ENCODE measurements around the gene BAZ1A. TPM values are rescaled to one million over a fixed set of nuclear protein-coding genes. Genes with fewer than 3 reads are reported as not detected.

BAZ1A gene
- 10 to 100 TPM in 5 of 6 experiments, 1 to 10 TPM in 1; 6.6 to 19.4 (median 14.3) TPM for total RNA-seq
- long read RNA-seq, result 0 reads

DNA sequence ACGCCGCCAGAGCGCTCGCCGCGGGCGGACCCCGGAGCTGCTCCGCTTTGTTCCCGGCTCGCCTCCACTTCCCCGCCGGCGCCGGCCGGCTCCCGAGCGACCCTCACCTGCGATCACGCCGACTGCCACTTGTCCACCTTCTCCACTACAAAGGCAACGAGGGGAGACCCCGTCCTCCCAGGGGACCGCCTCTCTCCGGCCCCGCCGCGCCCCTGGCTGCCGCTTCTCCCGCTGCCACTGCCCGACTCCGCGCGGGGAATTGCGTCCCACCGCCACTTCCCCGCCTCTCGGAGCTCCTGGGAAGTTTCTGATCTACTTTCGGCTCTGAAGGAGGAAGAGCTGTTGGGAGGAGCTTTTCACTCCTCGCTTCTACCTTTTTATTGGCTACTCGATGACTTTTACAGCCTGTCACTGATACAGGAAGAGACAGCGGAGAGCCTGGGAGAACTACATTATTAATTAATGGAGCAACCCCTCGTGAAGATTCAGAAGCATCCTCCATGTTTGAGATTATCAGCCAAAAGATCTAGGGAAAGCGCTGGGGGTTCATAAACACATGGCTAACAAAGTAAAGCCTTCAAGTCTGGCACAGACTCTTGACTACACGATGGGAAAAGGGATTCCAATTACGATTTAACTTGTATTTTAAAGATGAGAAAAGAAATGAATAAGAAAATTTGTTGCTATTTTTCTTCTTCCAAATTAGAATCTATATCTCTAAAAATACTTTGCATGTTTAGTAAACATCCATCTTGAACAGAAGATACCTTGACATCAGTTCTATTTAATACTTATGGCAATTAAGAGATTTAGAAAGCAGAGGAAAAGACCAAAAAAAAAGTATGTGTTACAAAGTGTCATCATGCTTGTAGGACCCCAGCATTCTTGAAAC, at the start of gene BAZ1A:
BAZ1A (minus strand) TSS at position 330 of the 892 bp plus-strand sequence. CDS start 756 bp downstream, outside the sequence.
- ATAC-seq, result peak; percentile 66 to 82 (median 78)
- WGBS (ENCODE audit: insufficient coverage, low coverage, low lambda C conversion rate, missing lambda C conversion rate), result under 1% methylated on average over 16 of the region's 46 CpGs

GRCh38 chr14:34920339-34920738, 45.2 kb upstream of the BAZ1A start:
- ATAC-seq, result no peak
- H3K27ac ChIP-seq, result no peak overlapping the region
- no peaks in the 10 kb centered on the region for H3K4me1 ChIP-seq
- no peak overlapping the region for H3K4me3 ChIP-seq
- H3K9me3 ChIP-seq, result no peaks in the 10 kb centered on the region
- WGBS (ENCODE audit: insufficient coverage, low coverage, low lambda C conversion rate, missing lambda C conversion rate), result 67% methylated on average over 6 of the region's 6 CpGs
- intact Hi-C loops (cut with DNase I), result no loop called here
- TF ChIP-seq CTCF (IDR thresholded peaks at IDR 0.05), result no peak
- no peak for TF ChIP-seq POLR2A (IDR thresholded peaks at IDR 0.05)
- H3K36me3 ChIP-seq, result no peaks in the 10 kb centered on the region
- no peak for DNase-seq
- H3K27me3 ChIP-seq, result no peaks in the 10 kb centered on the region

More for the DNA sequence above, at the start of gene BAZ1A:
- TF ChIP-seq POLR2A (IDR thresholded peaks at IDR 0.05) (peak; percentile 93), CTCF (IDR thresholded peaks at IDR 0.05) (peak in 3 of 4 donors; percentile 11 to 19 (median 13))
- Histone ChIP-seq H3K27me3 (no peaks in the 10 kb centered on the region), H3K36me3 (no peaks in the 10 kb centered on the region), H3K9me3 (no peaks in the 10 kb centered on the region), H3K4me1 (peaks cover 0 to 22% (median under 1%) of the 10 kb centered on the region in 4 donors), H3K4me3 (peak within 1 kb of the TSS; percentile 84 to 89 (median 87)), H3K27ac (peak within 1 kb of the TSS; percentile 96 to 99 (median 97))
- intact Hi-C loops (cut with DNase I), result no loop called here
- peak; percentile 74 to 78 (median 77) for DNase-seq

DNA sequence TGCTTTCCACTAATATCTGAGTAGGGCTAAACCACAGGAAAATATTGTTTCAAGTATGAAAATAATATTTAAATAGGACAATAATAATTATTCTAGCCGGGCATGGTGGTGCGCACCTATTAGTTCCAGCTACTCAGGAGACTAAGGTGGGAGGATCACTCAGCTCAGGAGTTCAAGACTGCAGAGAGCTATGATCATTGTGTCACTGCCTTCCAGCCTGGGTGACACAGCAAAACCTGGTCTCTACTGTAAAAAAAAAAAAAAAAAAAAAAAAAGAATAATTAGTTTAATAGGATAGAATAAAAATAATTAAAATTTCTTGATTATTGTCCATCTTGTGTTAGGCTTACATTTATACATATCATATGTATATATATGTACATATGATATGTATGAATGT, 38.5 kb upstream of the BAZ1A start:
- no peaks in the 10 kb centered on the region for H3K36me3 ChIP-seq
- H3K27me3 ChIP-seq, result no peaks in the 10 kb centered on the region
- no peak overlapping the region for H3K4me3 ChIP-seq
- DNase-seq (no peak), ATAC-seq (no peak)
- no peak overlapping the region for H3K27ac ChIP-seq
- H3K4me1 ChIP-seq, result no peaks in the 10 kb centered on the region
- intact Hi-C loops (cut with DNase I), result no loop called here
- no peaks in the 10 kb centered on the region for H3K9me3 ChIP-seq
- WGBS (ENCODE audit: insufficient coverage, low coverage, low lambda C conversion rate, missing lambda C conversion rate), result 86% methylated on average over 2 of the region's 2 CpGs
- TF ChIP-seq CTCF (IDR thresholded peaks at IDR 0.05) (no peak), POLR2A (IDR thresholded peaks at IDR 0.05) (no peak)

GRCh38 chr14:34912966-34913365, 37.8 kb upstream of the BAZ1A start:
- WGBS (ENCODE audit: insufficient coverage, low coverage, low lambda C conversion rate, missing lambda C conversion rate), result 63% methylated on average over 8 of the region's 8 CpGs
- Histone ChIP-seq H3K4me1 (no peaks in the 10 kb centered on the region), H3K4me3 (no peak overlapping the region), H3K27me3 (no peaks in the 10 kb centered on the region), H3K9me3 (no peaks in the 10 kb centered on the region), H3K36me3 (no peaks in the 10 kb centered on the region), H3K27ac (no peak overlapping the region)
- intact Hi-C loops (cut with DNase I), result no loop called here
- no peak for TF ChIP-seq CTCF (IDR thresholded peaks at IDR 0.05)
- no peak for TF ChIP-seq POLR2A (IDR thresholded peaks at IDR 0.05)
- DNase-seq (no peak), ATAC-seq (no peak)
